SK-N-SH (cell line): ENCODE data around the gene SP7.

Source experiments
- CTCF ChIP-seq: fragments of 200-600 bp; sonication (generic); IDR thresholded peaks from 2 replicates; pipeline ENCODE4 v1.6.1; 2017; ENCODE audit warnings: antibody characterized with exemption, mild to moderate bottlenecking, moderate library complexity
- EP300 ChIP-seq, 2 experiments: IDR thresholded peaks; 2 replicates each; pipeline versions ENCODE4 v1.4.0 to v1.6.1; 2012; ENCODE audit warnings: borderline replicate concordance in 1 of 2, low read depth in 1 of 2, low read length in 1 of 2
- FOSL2 ChIP-seq: IDR thresholded peaks from 2 replicates; pipeline ENCODE4 v1.4.0; 2012; ENCODE audit warnings: low read depth, mild to moderate bottlenecking, moderate library complexity, borderline replicate concordance
- GABPA ChIP-seq: IDR thresholded peaks from 2 replicates; pipeline ENCODE4 v1.4.0; 2012; ENCODE audit warnings: low read depth, mild to moderate bottlenecking
- MAX ChIP-seq: IDR thresholded peaks from 2 replicates; pipeline ENCODE4 v1.4.0; 2012; ENCODE audit warnings: low read depth
- MXI1 ChIP-seq: IDR thresholded peaks from 2 replicates; pipeline ENCODE4 v1.6.1; 2012; ENCODE audit warnings: mild to moderate bottlenecking, low read depth, low read length, improper control_type of control experiment
- POLR2AphosphoS5 ChIP-seq: IDR thresholded peaks from 2 replicates; pipeline ENCODE4 v1.6.1; 2012; ENCODE audit warnings: low read depth, low read length
- RCOR1 ChIP-seq: fragments of 150-350 bp; IDR thresholded peaks from 2 replicates; pipeline ENCODE4 v1.6.1; 2017; ENCODE audit warnings: antibody characterized with exemption, low read length
- TEAD4 ChIP-seq: IDR thresholded peaks from 2 replicates; pipeline ENCODE4 v1.4.0; 2012; ENCODE audit warnings: mild to moderate bottlenecking, borderline replicate concordance; ENCODE audit not compliant: insufficient read depth
- USF1 ChIP-seq: IDR thresholded peaks from 2 replicates; pipeline ENCODE4 v1.4.0; 2012; ENCODE audit warnings: low read depth, borderline replicate concordance
- USF2 ChIP-seq: fragments of 150-350 bp; IDR thresholded peaks from 2 replicates; pipeline ENCODE4 v1.6.1; 2017; ENCODE audit warnings: antibody characterized with exemption, low read length, low read depth, borderline replicate concordance
- YY1 ChIP-seq: IDR thresholded peaks from 2 replicates; pipeline ENCODE4 v1.4.0; 2012; ENCODE audit warnings: low read depth, mild to moderate bottlenecking
- ZBTB33 ChIP-seq: IDR thresholded peaks from 2 replicates; pipeline ENCODE4 v1.4.0; 2012; ENCODE audit warnings: low read depth, borderline replicate concordance

- TF ChIP-seq CTCF (peak; percentile 75), EP300 (IDR thresholded peaks at IDR 0.05; ENCODE audit: borderline replicate concordance in 1 of 2, low read depth in 1 of 2, low read length in 1 of 2) (no peak), POLR2AphosphoS5 (peak; percentile 88), MXI1 (peak; percentile 77), ZBTB33 (0 out of 2 replicates have a peak, but pooled peaks have one; percentile 30), MAX (peak; percentile 64; the same call in 1 of the 2 replicates), USF2 (no peak), TEAD4 (no peak), GABPA (no peak), RCOR1 (peak; percentile 55; the same call in 1 of the 2 replicates), YY1 (0 out of 2 replicates have a peak, but pooled peaks have one; percentile 18), USF1 (no peak), FOSL2 (peak; percentile 23; the same call in 1 of the 2 replicates)
Measured at GRCh38 chr12:53324779-53325510, 11.2 kb downstream of the SP7 start.
